Myocyte (in vitro differentiated cells): ENCODE results near the gene COL9A3. TPM values are rescaled to one million over a fixed set of nuclear protein-coding genes. Genes with fewer than 3 reads are reported as not detected.
A peak's percentile ranks its signal among the peaks of the same experiment; 100 is the strongest.

Source experiments
- DNase-seq: peaks from one replicate; pipeline ENCODE4 v3.0.0-alpha.2; 2012; ENCODE audit warnings: low read depth
- total RNA-seq: library from RNA; depleted of rRNA; stranded (reverse); fragments of >200 nt; gene quantifications from 2 replicates; pipeline ENCODE4 v1.2.3, GENCODE V29; 2014

The COL9A3 gene
- total RNA-seq, 1 donor from 2014 or later = not detected

GRCh38 chr20:62778601-62779416, 38.0 kb upstream of the COL9A3 start:
- DNase-seq = no peak

- no peak for DNase-seq
Observed at GRCh38 chr20:62779417-62779685, 37.5 kb upstream of the COL9A3 start.

- no peak for DNase-seq
Observed at GRCh38 chr20:62780204-62780603, 36.6 kb upstream of the COL9A3 start.

GRCh38 chr20:62780696-62781095, 36.2 kb upstream of the COL9A3 start:
- DNase-seq = no peak

GRCh38 chr20:62782149-62782892, 34.5 kb upstream of the COL9A3 start:
- DNase-seq = no peak

- DNase-seq = no peak
Observed at GRCh38 chr20:62782893-62783278, 34.0 kb upstream of the COL9A3 start.

GRCh38 chr20:62784497-62784896, 32.4 kb upstream of the COL9A3 start:
- no peak for DNase-seq

- no peak for DNase-seq
Observed at GRCh38 chr20:62785393-62785792, 31.5 kb upstream of the COL9A3 start.

- no peak for DNase-seq
Observed at GRCh38 chr20:62786157-62786556, 30.7 kb upstream of the COL9A3 start.

GRCh38 chr20:62787321-62787720, 29.5 kb upstream of the COL9A3 start:
- no peak for DNase-seq

GRCh38 chr20:62787866-62788265, 29.0 kb upstream of the COL9A3 start:
- DNase-seq = no peak

- no peak for DNase-seq
Observed at GRCh38 chr20:62788607-62789006, 28.2 kb upstream of the COL9A3 start.

- DNase-seq = no peak
Observed at GRCh38 chr20:62790075-62790474, 26.8 kb upstream of the COL9A3 start.

GRCh38 chr20:62791301-62792181, 25.3 kb upstream of the COL9A3 start:
- DNase-seq = peak; percentile 87

- DNase-seq = peak; percentile 61
Observed at GRCh38 chr20:62792182-62792939, 24.5 kb upstream of the COL9A3 start.

- no peak for DNase-seq
Observed at GRCh38 chr20:62792940-62793756, 23.7 kb upstream of the COL9A3 start.

GRCh38 chr20:62793757-62794006, 23.2 kb upstream of the COL9A3 start:
- no peak for DNase-seq

GRCh38 chr20:62794007-62794724, 22.7 kb upstream of the COL9A3 start:
- peak; percentile 95 for DNase-seq

GRCh38 chr20:62795023-62795761, 21.7 kb upstream of the COL9A3 start:
- peak; percentile 45 for DNase-seq
